AG09319 (cell line): Measurements from ENCODE around the gene DCHS2.

Source experiments
- DNase-seq: peaks from one replicate; pipeline ENCODE4 v3.0.0-alpha.2; 2010; ENCODE audit warnings: low read depth; ENCODE audit errors: extremely low read depth
- TF ChIP-seq, protein P1 (sequence below): IDR thresholded peaks from 2 replicates; pipeline ENCODE4 v1.5.1; 2011; ENCODE audit warnings: low read depth, mild to moderate bottlenecking, inconsistent platforms, low read length, moderate library complexity

The DCHS2 gene

GRCh38 chr4:154433543-154433942 lies 58.1 kb downstream of the DCHS2 start:
- TF ChIP-seq, protein P1, sequence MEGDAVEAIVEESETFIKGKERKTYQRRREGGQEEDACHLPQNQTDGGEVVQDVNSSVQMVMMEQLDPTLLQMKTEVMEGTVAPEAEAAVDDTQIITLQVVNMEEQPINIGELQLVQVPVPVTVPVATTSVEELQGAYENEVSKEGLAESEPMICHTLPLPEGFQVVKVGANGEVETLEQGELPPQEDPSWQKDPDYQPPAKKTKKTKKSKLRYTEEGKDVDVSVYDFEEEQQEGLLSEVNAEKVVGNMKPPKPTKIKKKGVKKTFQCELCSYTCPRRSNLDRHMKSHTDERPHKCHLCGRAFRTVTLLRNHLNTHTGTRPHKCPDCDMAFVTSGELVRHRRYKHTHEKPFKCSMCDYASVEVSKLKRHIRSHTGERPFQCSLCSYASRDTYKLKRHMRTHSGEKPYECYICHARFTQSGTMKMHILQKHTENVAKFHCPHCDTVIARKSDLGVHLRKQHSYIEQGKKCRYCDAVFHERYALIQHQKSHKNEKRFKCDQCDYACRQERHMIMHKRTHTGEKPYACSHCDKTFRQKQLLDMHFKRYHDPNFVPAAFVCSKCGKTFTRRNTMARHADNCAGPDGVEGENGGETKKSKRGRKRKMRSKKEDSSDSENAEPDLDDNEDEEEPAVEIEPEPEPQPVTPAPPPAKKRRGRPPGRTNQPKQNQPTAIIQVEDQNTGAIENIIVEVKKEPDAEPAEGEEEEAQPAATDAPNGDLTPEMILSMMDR = no peak
- DNase-seq = no peak

DNA sequence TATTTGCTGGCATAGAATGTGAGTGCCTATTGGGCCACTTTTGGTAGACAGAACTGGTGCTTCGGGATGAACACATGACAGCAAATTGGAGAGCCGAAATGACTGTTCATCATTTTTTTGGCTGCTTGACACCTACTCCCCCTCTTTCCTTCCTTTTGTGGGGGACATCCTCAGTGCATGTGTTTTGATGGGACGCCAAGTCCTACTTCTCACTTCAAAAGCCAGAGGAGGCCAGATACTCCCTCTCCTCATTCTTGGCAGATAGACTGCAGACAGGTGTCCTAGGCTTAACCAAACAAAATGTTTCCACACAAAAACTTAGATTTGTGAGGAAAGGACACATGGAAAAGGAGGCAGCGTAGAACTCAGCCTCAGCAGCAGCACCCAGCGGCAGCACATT lies 62.4 kb downstream of the DCHS2 start:
- TF ChIP-seq, protein P1 = no peak

DNA sequence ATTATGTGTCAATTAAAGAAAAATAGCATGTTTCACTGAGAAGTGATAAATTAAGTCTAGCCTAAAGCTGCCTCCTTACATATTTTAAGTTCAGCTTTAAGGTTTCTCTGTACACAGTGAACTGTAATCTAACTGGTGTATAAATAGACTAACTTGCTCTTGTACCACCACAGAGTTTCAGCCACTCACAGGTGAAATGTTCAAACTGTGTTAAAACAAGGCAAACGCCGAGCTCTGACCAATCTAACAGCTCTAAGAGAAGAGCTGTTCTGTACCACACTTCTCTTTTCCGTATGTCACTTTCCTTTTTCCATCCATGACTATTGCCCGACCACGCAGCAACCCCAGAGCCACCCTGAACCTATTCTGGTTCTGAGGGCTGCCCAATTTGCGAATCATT lies 64.5 kb downstream of the DCHS2 start:
- TF ChIP-seq, protein P1 = no peak
- no peak for DNase-seq

More for the DNA sequence above, 62.4 kb downstream of the DCHS2 start:
- DNase-seq = no peak

DNA sequence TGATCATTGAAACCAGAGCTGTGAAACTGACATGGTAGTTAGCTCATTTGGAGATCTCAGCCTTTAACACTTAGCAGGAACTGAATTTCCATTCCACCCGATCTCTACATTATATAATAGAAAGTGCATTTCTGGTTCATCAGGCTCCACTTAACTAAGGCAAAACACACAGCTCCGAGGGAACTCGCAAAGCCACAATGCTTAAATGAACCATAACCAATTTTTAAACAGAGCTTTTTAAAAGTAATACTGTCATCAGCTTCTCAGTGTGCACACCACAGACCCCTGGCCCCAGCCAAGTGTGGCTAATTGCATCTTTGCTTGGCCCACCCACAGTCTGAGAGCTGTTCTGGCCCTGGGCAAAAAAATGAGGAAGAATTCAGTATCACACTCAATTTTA lies 66.1 kb downstream of the DCHS2 start:
- TF ChIP-seq, protein P1 = no peak
- DNase-seq = no peak

DNA sequence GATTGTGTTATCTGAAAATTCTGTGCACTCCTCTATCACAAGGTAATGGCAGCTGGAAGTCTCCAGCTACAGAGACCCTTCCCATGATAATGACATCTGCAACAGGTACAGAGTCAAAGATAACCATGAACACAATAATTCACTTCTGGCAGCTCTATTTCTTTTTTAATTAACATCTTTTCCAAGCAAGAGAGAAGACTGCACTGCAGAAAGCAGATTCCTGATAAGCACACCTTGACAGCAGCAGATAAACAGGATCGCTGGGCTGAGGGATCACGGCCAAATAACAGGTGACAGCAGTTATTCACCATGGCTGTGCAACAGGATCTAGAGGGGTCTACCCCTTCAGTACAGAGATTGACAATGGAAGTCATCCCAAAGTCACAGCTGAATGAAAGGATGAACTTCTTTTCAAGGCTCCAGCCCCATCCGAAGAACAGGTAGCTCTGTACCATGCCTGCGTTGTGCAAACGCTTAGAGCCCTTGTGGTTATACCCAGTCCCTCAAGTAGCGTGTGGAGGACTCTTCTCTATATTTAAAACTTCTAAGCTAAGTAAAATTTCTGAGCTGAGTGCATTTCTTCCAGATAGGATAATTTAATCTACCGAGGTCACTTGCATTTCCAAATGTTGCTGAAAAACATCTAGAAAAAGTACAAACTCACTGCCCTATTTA lies 66.7 kb downstream of the DCHS2 start:
- TF ChIP-seq, protein P1 = no peak

DNA sequence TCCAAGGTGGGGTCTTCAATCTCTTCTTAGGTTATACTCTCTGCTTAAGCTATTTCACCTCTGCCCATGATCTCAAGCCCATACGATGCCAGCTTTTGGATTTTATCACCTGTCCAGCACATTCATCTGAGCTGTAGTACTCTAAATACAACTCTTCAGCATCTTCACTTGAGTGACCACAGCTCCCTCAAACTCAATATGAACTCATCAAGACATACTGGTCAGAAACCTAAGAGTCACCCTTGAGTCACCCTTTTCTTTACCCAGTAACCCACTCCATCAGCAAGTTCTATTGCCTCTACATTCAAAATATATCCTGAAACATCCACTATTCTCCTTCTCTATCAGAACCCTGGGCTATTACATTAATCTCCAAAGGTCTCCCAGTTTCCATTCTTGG lies 69.4 kb downstream of the DCHS2 start:
- no peak for DNase-seq
- TF ChIP-seq, protein P1 = no peak

More for the DNA sequence above, 66.7 kb downstream of the DCHS2 start:
- DNase-seq = no peak

DNA sequence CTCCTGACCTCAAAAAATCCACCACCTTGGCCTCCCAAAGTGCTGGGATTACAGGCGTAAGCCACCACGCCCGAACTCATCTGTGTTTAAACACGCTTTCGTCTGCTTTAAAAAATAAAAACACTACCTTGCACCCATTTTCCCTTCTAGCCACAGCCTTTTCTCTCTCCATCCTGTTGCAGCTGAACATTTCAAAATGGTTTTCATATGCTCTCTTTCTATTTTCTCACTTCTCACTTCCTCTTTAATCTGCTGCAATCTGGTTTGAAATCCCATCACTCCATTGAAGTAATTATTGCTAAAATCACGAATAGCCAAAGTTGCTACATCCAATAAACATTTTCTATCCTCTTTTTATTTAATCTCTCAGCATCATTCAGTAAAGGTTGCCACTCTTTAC lies 70.0 kb downstream of the DCHS2 start:
- DNase-seq = no peak
- TF ChIP-seq, protein P1 = no peak
